Ishikawa (cell line): ENCODE results near the gene DDB1.

Experiments used
- CEBPB ChIP-seq: IDR thresholded peaks from 2 replicates; pipeline ENCODE4 v1.6.1; 2012
- FOXM1 ChIP-seq: IDR thresholded peaks from 2 replicates; pipeline ENCODE4 v1.6.1; 2012; ENCODE audit warnings: low read depth, borderline replicate concordance
- TAF1 ChIP-seq: IDR thresholded peaks from 2 replicates; pipeline ENCODE4 v1.6.1; 2012; ENCODE audit warnings: low read depth, mild to moderate bottlenecking
- YY1 ChIP-seq: IDR thresholded peaks from 2 replicates; pipeline ENCODE4 v1.6.1; 2012; ENCODE audit warnings: low read depth

DNA sequence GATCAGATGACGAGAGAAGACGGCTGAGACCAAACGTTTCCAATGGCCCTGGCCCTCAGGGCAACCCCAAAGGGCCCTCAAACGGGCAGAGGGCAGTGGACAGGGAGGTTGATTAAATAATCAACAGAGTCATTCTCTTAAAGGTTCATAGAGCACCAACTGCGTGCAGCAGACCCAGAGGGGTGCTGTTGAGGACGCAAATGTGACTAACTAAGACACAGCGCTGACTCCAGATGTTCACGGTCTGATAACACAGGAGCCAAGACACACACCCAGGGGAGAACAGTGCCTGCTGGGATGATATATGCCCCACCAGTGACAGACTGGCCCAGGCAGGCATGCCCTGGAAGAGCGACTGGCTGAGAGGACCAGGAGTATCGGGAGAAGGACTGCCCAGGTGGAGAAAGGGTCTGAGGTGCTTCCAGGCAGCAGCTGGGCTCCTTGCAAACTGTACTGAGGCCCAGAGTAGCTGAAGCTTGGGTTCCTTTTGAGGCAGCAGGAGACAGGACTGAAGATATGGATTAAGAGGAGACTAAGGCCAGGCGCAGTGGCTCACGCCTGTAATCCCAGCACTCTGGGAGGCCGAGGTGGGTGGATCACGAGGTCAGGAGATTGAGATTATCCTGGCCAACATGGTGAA, 45.4 kb downstream of the DDB1 start:
- no peak for TF ChIP-seq YY1
- TF ChIP-seq FOXM1, result no peak
- TF ChIP-seq CEBPB, result no peak
- TF ChIP-seq TAF1, result no peak
